K562 (cell line): ENCODE measurements around the gene TRIM47. TPM values are rescaled to one million over a fixed set of nuclear protein-coding genes. Genes with fewer than 3 reads are reported as not detected.

Source experiments
- AFF4 ChIP-seq: sonication (generic); formaldehyde crosslinking; IDR thresholded peaks from 2 replicates; pipeline ENCODE4 v1.8.0; 2023; ENCODE audit warnings: mild to moderate bottlenecking, missing genetic modification reagents
- CGGBP1 ChIP-seq: fragments of 250-450 bp; sonication (Bioruptor Pico); IDR thresholded peaks from 2 replicates; pipeline ENCODE4 v1.9.0; 2021; ENCODE audit warnings: mild to moderate bottlenecking
- CTBP1 ChIP-seq: fragments of 450-650 bp; IDR thresholded peaks from 2 replicates; pipeline ENCODE4 v1.6.1; 2016; ENCODE audit warnings: borderline replicate concordance
- CTCF ChIP-seq, 3 experiments: IDR thresholded peaks in 2 of 3; conservative IDR thresholded peaks in 1 of 3; 2 replicates each; pipeline ENCODE4 v1.5.1; 2011 to 2012; ENCODE audit warnings: low read length in 3 of 3, mild to moderate bottlenecking in 3 of 3, control low read depth in 2 of 3, improper control_type of control experiment in 1 of 3, inconsistent platforms in 1 of 3, low read depth in 1 of 3, mixed read lengths in 1 of 3, moderate library complexity in 1 of 3; ENCODE audit not compliant: insufficient read depth in 2 of 3
- HDAC8 ChIP-seq: fragments of 450-650 bp; IDR thresholded peaks from 2 replicates; pipeline ENCODE4 v1.6.1; 2016; ENCODE audit warnings: mild to moderate bottlenecking, missing genetic modification characterization, moderate library complexity, missing compliant biosample characterization
- LARP7 ChIP-seq: fragments of 450-650 bp; IDR thresholded peaks from 2 replicates; pipeline ENCODE4 v1.6.1; 2016
- NR3C1 ChIP-seq: sonication (generic); formaldehyde crosslinking; IDR thresholded peaks from 2 replicates; pipeline ENCODE4 v1.8.1; 2022; ENCODE audit warnings: missing genetic modification reagents
- PTBP1 ChIP-seq: fragments of 200-400 bp; formaldehyde crosslinking; IDR thresholded peaks from 2 replicates; pipeline ENCODE4 v1.6.1; 2017; ENCODE audit warnings: low read depth, low read length
- SAP30 ChIP-seq: fragments of 200-600 bp; sonication (generic); IDR thresholded peaks from 2 replicates; pipeline ENCODE4 v1.6.1; 2012; ENCODE audit warnings: borderline replicate concordance, low read depth, mild to moderate bottlenecking, moderate library complexity, low read length, control low read depth, inconsistent platforms; ENCODE audit not compliant: insufficient read depth, poor library complexity, severe bottlenecking
- SREBF2 ChIP-seq: sonication (generic); formaldehyde crosslinking; IDR thresholded peaks from 2 replicates; pipeline ENCODE4 v1.4.0; 2020; ENCODE audit warnings: mild to moderate bottlenecking, missing genetic modification reagents
- TEAD2 ChIP-seq: fragments of 450-650 bp; IDR thresholded peaks from 2 replicates; pipeline ENCODE4 v1.6.1; 2016; ENCODE audit warnings: missing genetic modification characterization, control low read depth, missing compliant biosample characterization
- ZNF124 ChIP-seq: sonication (generic); formaldehyde crosslinking; IDR thresholded peaks from 2 replicates; pipeline ENCODE4 v1.8.1; 2022; ENCODE audit warnings: missing genetic modification reagents
- ZNF134 ChIP-seq: fragments of 250-450 bp; sonication (Bioruptor Pico); conservative IDR thresholded peaks from 2 replicates; pipeline ENCODE4 v1.4.0; 2020
- ZNF280A ChIP-seq: fragments of 450-650 bp; IDR thresholded peaks from 2 replicates; pipeline ENCODE4 v1.6.1; 2018; ENCODE audit warnings: mild to moderate bottlenecking, low read depth; ENCODE audit not compliant: partially characterized antibody
- ZNF408 ChIP-seq: fragments of 250-450 bp; sonication (Bioruptor Pico); IDR thresholded peaks from 2 replicates; pipeline ENCODE4 v1.4.0; 2020; ENCODE audit warnings: low read depth, mild to moderate bottlenecking, moderate library complexity
- polyA plus RNA-seq, 8 experiments: library from polyadenylated mRNA; depleted of rRNA in 4 of 8; stranded (reverse) in 5 of 8; unstranded in 3 of 8; fragments of >200 nt; fragmentation: Nextera tagmentation in 2 of 8; fragmentation: Illumina TruSeq in 1 of 8; extraction: Ambion mirVana in 2 of 8; extraction: Trizol in 1 of 8; gene quantifications; 2 replicates each; pipeline versions ENCODE4 v1.2.1 to v1.2.3, GENCODE V29; 2011 to 2014; ENCODE audit warnings: inconsistent platforms in 1 of 8, missing spikeins in 1 of 8
- total RNA-seq, 7 experiments: library from RNA; depleted of rRNA in 6 of 7; stranded (reverse); fragments of >200 nt in 6 of 7; fragmentation: Illumina TruSeq in 2 of 7; extraction: Trizol in 2 of 7; gene quantifications; 2 replicates each; pipeline versions ENCODE4 v1.2.1 to v1.2.3, GENCODE V29; 2011 to 2021; ENCODE audit warnings: low replicate concordance in 1 of 7

Gene TRIM47
- total and polyA plus RNA-seq, 9 of the 15 experiments (the other 6 are each of a cell fraction or from before 2014, with no cell fraction given), result 0.56 to 6.1 (median 3.2) TPM

GRCh38 chr17:75845058-75845711 is 33.2 kb downstream of the TRIM47 start (continued):
- TF ChIP-seq AFF4 (CRISPR knock-in tag) (no peak), TEAD2 (tag) (no peak), HDAC8 (no peak), CTBP1 (peak; percentile 96), PTBP1 (no peak), LARP7 (no peak), CTCF (IDR thresholded peaks at IDR 0.05 in 2 of 3, conservative IDR thresholded peaks at IDR 0.05 in 1 of 3; ENCODE audit: insufficient read depth in 2 of 3, low read depth in 1 of 3, low read length in 3 of 3) (peak; percentile 85 to 92 (median 90)), ZNF134 (CRISPR knock-in tag) (no peak), CGGBP1 (CRISPR knock-in tag) (no peak), ZNF408 (no peak), ZNF124 (CRISPR knock-in tag) (no peak), NR3C1 (CRISPR knock-in tag) (no peak), ZNF280A (no peak), SREBF2 (peak; percentile 37; the same call in 1 of the 2 replicates), SAP30 (no peak)
